Kidney epithelial cell (primary cell): Measurements from ENCODE around the gene CHDH. TPM values are rescaled to one million over a fixed set of nuclear protein-coding genes. Genes with fewer than 3 reads are reported as not detected.
A peak's percentile ranks its signal among the peaks of the same experiment; 100 is the strongest.

ENCODE experiments used
- DNase-seq: peaks from one replicate; pipeline ENCODE4 v3.0.0-alpha.2; 2010; ENCODE audit warnings: low read depth
- H3K27me3 ChIP-seq: 2 replicates; pipeline ENCODE4 v1.6.0; 2011; ENCODE audit warnings: low read length; ENCODE audit not compliant: control insufficient read depth, insufficient read depth
- H3K36me3 ChIP-seq: 2 replicates; pipeline ENCODE4 v1.5.1; 2011; ENCODE audit warnings: low read length; ENCODE audit not compliant: control insufficient read depth, insufficient read depth
- H3K4me3 ChIP-seq: 2 replicates; pipeline ENCODE4 v1.5.1; 2011; ENCODE audit warnings: low read depth, mild to moderate bottlenecking, control low read depth, low read length
- CTCF ChIP-seq: IDR thresholded peaks from 2 replicates; pipeline ENCODE4 v1.5.1; 2011; ENCODE audit warnings: mild to moderate bottlenecking, moderate library complexity, low read length, control low read depth, inconsistent platforms; ENCODE audit not compliant: insufficient read depth, poor library complexity, severe bottlenecking
- total RNA-seq: library from RNA; depleted of rRNA; stranded (reverse); fragments of >200 nt; gene quantifications from 2 replicates; pipeline ENCODE4 v1.2.3, GENCODE V29; 2015

The CHDH gene
- total RNA-seq, 1 donor from 2014 or later = 3.3 TPM

- Histone ChIP-seq H3K36me3 (no peaks in the 10 kb centered on the region), H3K4me3 (no peak overlapping the region), H3K27me3 (no peaks in the 10 kb centered on the region)
- DNase-seq = no peak
- TF ChIP-seq CTCF = no peak
These were observed 39.0 kb downstream of the CHDH start for GRCh38 chr3:53807117-53807810.

- TF ChIP-seq CTCF = peak; percentile 12
- DNase-seq = peak; percentile 71
- no peaks in the 10 kb centered on the region for H3K27me3 ChIP-seq
- H3K36me3 ChIP-seq = no peaks in the 10 kb centered on the region
- H3K4me3 ChIP-seq = no peak overlapping the region
These were observed 39.8 kb downstream of the CHDH start for GRCh38 chr3:53806182-53807116.

GRCh38 chr3:53805463-53806159, 40.6 kb downstream of the CHDH start:
- no peaks in the 10 kb centered on the region for H3K36me3 ChIP-seq
- H3K4me3 ChIP-seq = no peak overlapping the region
- no peaks in the 10 kb centered on the region for H3K27me3 ChIP-seq
- no peak for DNase-seq
- no peak for TF ChIP-seq CTCF

GRCh38 chr3:53804697-53805462, 41.3 kb downstream of the CHDH start:
- peak; percentile 55 for DNase-seq
- no peaks in the 10 kb centered on the region for H3K36me3 ChIP-seq
- no peak for TF ChIP-seq CTCF
- H3K4me3 ChIP-seq = no peak overlapping the region
- H3K27me3 ChIP-seq = no peaks in the 10 kb centered on the region
